ENCODE data around the gene PGPEP1.

DNA sequence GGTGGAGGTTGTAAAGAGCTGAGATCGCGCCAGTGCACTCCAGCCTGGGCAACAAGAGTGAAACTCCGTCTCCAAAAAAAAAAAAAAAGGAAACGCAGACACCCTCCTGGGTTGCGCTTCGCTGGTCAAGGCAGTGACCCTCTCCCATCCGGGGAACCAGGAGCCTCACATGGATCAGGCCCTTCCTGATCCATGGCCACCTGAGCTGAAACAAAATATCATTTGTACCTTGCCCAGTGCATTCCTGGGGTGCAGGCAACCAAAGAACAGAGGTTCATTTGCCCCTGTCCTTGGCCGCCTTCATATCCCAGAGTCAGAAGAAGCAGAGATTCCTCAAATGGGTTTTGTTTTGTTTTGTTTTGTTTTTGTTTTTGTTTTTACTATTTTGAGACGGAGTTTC, 9.5 kb upstream of the PGPEP1 start:
- TF ChIP-seq CTCF (IDR thresholded peaks at IDR 0.05; ENCODE audit: poor library complexity, severe bottlenecking) (no peak), EZH2 (IDR thresholded peaks at IDR 0.05; ENCODE audit: borderline replicate concordance, insufficient read depth, low read length, poor library complexity, severe bottlenecking) (no peak), POLR2AphosphoS5 (IDR thresholded peaks at IDR 0.05) (no peak), MXI1 (conservative IDR thresholded peaks at IDR 0.05; ENCODE audit: poor library complexity, severe bottlenecking) (no peak), TAF1 (IDR thresholded peaks at IDR 0.05; ENCODE audit: low read depth) (no peak), EP300 (conservative IDR thresholded peaks at IDR 0.05; ENCODE audit: poor library complexity, severe bottlenecking) (no peak)

Measured in neural cell (in vitro differentiated cells).